ENCODE data around the gene TTC28. TPM values are rescaled to one million over a fixed set of nuclear protein-coding genes. Genes with fewer than 3 reads are reported as not detected.
"Not testable (repeated sequence)": the region's sequence is repeated elsewhere in the genome, so short reads cannot be mapped to it uniquely, and the experiment has no call there.

TTC28 gene
- total RNA-seq, 6 experiments from 2014 or later = 10.8 to 18.9 (median 13.6) TPM

DNA sequence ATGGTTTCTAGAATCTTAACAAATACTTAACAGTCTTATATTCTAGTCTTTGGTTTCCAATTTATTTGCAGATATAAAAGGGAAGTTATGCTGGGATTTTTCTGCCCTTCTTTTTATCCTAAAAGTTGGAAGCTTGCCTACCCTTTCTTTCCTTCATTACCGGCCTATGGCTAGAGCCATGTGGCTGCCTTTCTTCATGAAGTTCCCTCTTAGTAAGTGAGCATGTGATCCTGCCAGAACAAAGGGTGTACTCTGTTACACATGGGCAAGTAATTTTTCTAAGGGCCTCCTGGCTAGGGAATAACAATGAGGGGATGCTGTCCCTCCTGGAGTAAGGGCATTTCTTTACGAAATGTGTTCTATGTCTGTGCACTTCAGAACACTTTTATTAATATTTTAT, 508.5 kb downstream of the TTC28 start:
- Mint-ChIP-seq H3K36me3 (ENCODE audit: low read depth) (peaks cover 8% of the 10 kb centered on the region; the same call in 1 of the 2 replicates), H3K27me3 (ENCODE audit: insufficient read depth) (no peaks in the 10 kb centered on the region; the same call in 1 of the 2 replicates), H3K27ac (no peak overlapping the region), H3K4me3 (no peak overlapping the region), H3K4me1 (ENCODE audit: low read depth) (peaks cover 16% of the 10 kb centered on the region), H3K9me3 (peaks cover 4% of the 10 kb centered on the region)
- DNase-seq = no peak
- TF ChIP-seq, protein P1, sequence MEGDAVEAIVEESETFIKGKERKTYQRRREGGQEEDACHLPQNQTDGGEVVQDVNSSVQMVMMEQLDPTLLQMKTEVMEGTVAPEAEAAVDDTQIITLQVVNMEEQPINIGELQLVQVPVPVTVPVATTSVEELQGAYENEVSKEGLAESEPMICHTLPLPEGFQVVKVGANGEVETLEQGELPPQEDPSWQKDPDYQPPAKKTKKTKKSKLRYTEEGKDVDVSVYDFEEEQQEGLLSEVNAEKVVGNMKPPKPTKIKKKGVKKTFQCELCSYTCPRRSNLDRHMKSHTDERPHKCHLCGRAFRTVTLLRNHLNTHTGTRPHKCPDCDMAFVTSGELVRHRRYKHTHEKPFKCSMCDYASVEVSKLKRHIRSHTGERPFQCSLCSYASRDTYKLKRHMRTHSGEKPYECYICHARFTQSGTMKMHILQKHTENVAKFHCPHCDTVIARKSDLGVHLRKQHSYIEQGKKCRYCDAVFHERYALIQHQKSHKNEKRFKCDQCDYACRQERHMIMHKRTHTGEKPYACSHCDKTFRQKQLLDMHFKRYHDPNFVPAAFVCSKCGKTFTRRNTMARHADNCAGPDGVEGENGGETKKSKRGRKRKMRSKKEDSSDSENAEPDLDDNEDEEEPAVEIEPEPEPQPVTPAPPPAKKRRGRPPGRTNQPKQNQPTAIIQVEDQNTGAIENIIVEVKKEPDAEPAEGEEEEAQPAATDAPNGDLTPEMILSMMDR (IDR thresholded peaks at IDR 0.05) = no peak

GRCh38 chr22:28169314-28169713, 510.3 kb downstream of the TTC28 start:
- not testable (repeated sequence) for H3K27me3 Mint-ChIP-seq (ENCODE audit: insufficient read depth); H3K4me3 Mint-ChIP-seq; DNase-seq; H3K9me3 Mint-ChIP-seq; H3K27ac Mint-ChIP-seq
- Mint-ChIP-seq H3K4me1 (ENCODE audit: low read depth) (peaks cover 16% of the 10 kb centered on the region), H3K36me3 (ENCODE audit: low read depth) (peaks cover 18% of the 10 kb centered on the region; the same call in 1 of the 2 replicates)

- DNase-seq = no peak
- Mint-ChIP-seq H3K9me3 (peaks cover 10% of the 10 kb centered on the region; the same call in 1 of the 2 replicates), H3K4me1 (ENCODE audit: low read depth) (peaks cover 7% of the 10 kb centered on the region; the same call in 1 of the 2 replicates), H3K27ac (no peak overlapping the region), H3K4me3 (no peak overlapping the region), H3K27me3 (ENCODE audit: insufficient read depth) (no peaks in the 10 kb centered on the region; the same call in 1 of the 2 replicates), H3K36me3 (ENCODE audit: low read depth) (peaks cover 8% of the 10 kb centered on the region; the same call in 1 of the 2 replicates)
- TF ChIP-seq, protein P1 (IDR thresholded peaks at IDR 0.05) = no peak
Measured at GRCh38 chr22:28155808-28156207, 523.8 kb downstream of the TTC28 start.

DNA sequence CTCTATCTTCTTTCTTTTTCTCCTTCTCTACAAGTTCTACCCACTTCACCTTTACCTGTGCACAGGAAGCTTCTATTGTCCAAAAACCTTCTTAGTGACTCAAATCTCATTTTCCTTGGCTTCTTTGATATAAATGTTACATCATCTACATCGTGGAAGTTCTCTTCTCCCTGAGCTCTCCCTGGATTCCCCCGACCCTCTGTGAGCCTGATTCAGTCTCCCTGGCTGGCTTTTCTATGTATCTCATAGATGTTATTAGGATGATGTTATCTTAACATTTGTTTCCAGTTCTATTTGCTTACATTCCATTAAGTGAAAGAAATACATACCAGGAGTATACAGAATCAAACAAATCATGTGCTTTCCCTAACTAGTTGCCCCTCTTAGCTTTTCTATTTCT, 524.8 kb downstream of the TTC28 start:
- TF ChIP-seq, protein P1 (IDR thresholded peaks at IDR 0.05) = no peak
- Mint-ChIP-seq H3K27ac (no peak overlapping the region), H3K27me3 (ENCODE audit: insufficient read depth) (no peaks in the 10 kb centered on the region; the same call in 1 of the 2 replicates), H3K4me1 (ENCODE audit: low read depth) (peaks cover 7% of the 10 kb centered on the region; the same call in 1 of the 2 replicates), H3K36me3 (ENCODE audit: low read depth) (peaks cover 8% of the 10 kb centered on the region; the same call in 1 of the 2 replicates), H3K4me3 (no peak overlapping the region; the same call in 1 of the 2 replicates), H3K9me3 (peaks cover 10% of the 10 kb centered on the region; the same call in 1 of the 2 replicates)
- no peak for DNase-seq

DNA sequence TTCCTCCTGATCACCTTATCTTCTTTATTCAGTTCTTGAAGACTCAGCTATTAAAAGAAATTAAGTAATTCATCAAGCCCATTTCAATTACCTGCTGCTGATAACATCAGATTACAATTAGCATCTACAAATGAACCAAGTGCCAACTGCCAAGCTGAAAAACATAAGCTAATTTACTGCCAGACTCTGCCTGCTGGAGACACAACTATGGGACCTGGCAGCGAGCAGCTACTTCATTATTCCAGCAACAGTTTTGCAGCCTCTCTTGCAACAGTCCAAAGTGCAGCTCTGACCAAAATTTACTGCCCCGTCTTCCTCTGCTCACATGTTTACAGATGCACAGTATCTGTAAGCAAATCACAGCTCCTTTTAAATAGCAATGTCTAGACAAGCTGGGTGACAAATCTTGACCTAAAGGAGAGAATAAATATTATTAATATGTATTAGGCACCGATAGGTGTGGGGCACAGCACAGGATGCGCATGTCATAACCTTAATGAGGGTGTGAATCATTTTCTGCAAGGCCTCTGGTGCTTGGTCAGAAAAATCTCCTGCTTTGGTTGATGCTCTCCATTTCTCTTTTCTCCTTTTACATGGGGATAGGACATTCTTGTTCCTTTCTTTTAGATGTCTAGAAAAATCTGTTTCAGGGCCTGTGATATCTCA, 528.4 kb downstream of the TTC28 start:
- Mint-ChIP-seq H3K27me3 (ENCODE audit: insufficient read depth) (no peaks in the 10 kb centered on the region; the same call in 1 of the 2 replicates), H3K9me3 (no peaks in the 10 kb centered on the region), H3K36me3 (ENCODE audit: low read depth) (peaks cover 4% of the 10 kb centered on the region; the same call in 1 of the 2 replicates), H3K4me3 (no peak overlapping the region), H3K4me1 (ENCODE audit: low read depth) (peaks cover 19% of the 10 kb centered on the region; the same call in 1 of the 2 replicates), H3K27ac (no peak overlapping the region)
- TF ChIP-seq, protein P1 (IDR thresholded peaks at IDR 0.05) = no peak
- DNase-seq = no peak

DNA sequence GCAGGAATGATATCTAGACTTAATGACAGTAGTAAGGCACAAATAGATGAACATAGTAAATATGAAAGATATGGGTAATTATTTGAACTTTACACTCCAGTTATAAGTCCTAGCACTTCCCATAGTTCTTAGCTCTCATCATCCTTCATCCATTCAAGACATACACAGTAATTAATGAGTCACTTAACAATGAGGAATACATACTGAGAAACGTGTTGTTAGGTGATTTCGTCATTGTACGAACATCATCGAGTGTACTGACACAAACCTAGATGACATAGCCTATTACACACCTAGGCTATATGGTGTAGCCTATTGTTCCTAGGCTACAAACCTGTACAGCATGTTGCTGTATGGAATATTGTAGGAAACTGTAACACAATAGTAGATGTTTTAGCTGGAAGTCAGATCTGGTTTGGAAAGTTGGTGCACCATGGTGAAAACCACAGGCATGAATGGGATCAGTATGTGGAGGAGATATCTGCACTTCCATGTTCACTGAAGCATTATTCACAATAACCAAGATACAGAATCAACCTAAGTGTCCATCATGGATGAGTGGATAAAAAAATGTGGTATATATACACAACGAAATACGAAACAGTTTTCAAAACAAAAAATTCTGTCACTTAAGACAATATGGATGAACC, 530.7 kb downstream of the TTC28 start:
- peaks cover 5% of the 10 kb centered on the region; the same call in 1 of the 2 replicates for H3K36me3 Mint-ChIP-seq (ENCODE audit: low read depth)

More for the DNA sequence above, 530.7 kb downstream of the TTC28 start:
- Mint-ChIP-seq H3K27me3 (ENCODE audit: insufficient read depth) (no peaks in the 10 kb centered on the region; the same call in 1 of the 2 replicates), H3K9me3 (no peaks in the 10 kb centered on the region), H3K27ac (no peak overlapping the region), H3K4me3 (no peak overlapping the region; the same call in 1 of the 2 replicates), H3K4me1 (ENCODE audit: low read depth) (peaks cover 19% of the 10 kb centered on the region)
- TF ChIP-seq, protein P1 (IDR thresholded peaks at IDR 0.05) = no peak
- no peak for DNase-seq
